Fibroblast of mammary gland (primary cell): ENCODE data around the gene DSCAM.

Experiments
- DNase-seq: peaks from one replicate; pipeline ENCODE4 v3.0.0-alpha.2; 2010; ENCODE audit warnings: low read depth
- H3K4me3 ChIP-seq: 2 replicates; pipeline ENCODE4 v1.5.1; 2011; ENCODE audit warnings: low read depth, mild to moderate bottlenecking, low read length, moderate library complexity; ENCODE audit not compliant: control insufficient read depth
- TF ChIP-seq, protein P1 (sequence below): conservative IDR thresholded peaks from 2 replicates; pipeline ENCODE4 v1.5.1; 2011; ENCODE audit warnings: low read depth, low read length, inconsistent platforms; ENCODE audit not compliant: control insufficient read depth, insufficient read depth

Gene DSCAM

DNA sequence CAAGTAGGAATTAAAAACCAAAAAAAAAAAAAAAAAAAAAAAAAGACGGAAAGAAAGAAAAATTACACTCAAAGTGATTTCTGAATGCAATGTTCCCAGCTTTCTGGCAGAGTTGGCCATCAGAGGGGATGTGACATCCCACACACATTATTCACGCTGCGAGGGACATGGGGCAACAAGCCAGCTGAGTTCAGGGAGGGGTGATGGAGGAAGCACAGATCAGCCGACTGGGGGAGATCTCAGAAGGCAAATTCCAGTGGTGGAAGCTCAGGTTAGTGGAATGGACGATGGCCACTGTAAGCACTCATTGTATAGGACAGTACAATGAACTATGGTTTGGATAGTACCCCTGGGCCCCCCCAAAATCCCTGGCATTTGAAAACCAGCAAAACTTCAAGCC lies 667.8 kb downstream of the DSCAM start:
- no peak for DNase-seq
- H3K4me3 ChIP-seq: no peak overlapping the region
- TF ChIP-seq, protein P1, sequence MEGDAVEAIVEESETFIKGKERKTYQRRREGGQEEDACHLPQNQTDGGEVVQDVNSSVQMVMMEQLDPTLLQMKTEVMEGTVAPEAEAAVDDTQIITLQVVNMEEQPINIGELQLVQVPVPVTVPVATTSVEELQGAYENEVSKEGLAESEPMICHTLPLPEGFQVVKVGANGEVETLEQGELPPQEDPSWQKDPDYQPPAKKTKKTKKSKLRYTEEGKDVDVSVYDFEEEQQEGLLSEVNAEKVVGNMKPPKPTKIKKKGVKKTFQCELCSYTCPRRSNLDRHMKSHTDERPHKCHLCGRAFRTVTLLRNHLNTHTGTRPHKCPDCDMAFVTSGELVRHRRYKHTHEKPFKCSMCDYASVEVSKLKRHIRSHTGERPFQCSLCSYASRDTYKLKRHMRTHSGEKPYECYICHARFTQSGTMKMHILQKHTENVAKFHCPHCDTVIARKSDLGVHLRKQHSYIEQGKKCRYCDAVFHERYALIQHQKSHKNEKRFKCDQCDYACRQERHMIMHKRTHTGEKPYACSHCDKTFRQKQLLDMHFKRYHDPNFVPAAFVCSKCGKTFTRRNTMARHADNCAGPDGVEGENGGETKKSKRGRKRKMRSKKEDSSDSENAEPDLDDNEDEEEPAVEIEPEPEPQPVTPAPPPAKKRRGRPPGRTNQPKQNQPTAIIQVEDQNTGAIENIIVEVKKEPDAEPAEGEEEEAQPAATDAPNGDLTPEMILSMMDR: no peak

DNA sequence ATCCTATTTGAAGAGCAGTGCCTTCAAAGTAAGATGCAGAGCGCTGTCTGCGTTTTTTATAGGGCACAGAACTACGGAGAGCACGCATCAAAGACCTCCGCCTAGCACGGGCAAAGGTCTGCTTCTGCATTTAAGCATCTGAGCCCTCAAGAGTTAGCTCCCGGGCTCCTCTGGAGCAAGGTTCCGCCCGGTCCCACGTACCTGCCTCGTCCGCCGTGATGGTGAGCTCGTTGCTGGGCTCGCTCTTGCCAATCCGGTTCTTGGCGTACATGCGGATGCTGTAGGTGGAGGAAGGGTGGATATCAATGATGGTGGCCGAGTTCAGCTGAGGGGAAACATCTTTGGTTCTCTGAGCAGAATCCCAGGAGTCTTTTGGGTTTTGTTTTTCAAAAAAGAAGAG lies 668.2 kb downstream of the DSCAM start:
- H3K4me3 ChIP-seq: no peak overlapping the region
- TF ChIP-seq, protein P1: no peak
- no peak for DNase-seq

DNA sequence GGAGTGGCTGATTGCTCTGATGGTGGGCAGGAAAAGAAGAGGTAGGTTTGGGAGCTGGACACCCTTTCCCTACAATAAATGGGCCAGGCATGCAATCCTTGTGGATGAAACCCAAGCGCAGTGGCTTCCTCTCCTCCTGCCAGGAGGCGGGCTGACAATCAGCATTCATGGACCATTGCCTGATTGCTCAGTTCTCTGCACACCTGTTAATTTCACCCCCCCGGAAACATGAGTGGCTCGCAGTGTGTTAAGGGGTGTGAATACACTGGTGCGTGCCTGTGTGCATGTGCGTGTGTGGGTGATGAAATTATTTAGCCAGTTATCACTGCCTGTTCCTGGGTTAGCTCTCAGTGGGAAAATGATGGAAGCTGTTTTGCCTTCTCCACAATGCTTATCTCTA lies 669.0 kb downstream of the DSCAM start:
- no peak overlapping the region for H3K4me3 ChIP-seq
- no peak for DNase-seq
- TF ChIP-seq, protein P1: no peak

DNA sequence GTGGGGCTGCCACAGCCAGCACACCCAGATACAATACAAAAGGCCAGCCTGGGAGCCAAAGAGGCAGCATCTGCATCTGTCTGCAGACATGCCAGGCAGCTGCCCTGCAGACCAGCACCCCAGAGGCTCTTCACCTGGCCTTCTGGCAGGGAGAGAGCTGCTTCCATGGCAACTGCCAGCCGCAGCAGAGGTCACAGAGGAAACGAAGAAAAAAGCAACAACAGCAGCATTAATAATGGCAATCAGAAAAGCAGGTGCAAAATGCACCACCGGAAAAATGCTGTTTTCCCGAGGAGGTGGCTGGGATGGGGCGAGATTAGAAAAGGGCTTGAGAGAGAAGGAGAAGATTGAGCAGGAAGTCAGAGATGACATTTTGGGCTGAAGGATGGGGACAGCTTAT lies 670.2 kb downstream of the DSCAM start:
- TF ChIP-seq, protein P1: no peak
- H3K4me3 ChIP-seq: no peak overlapping the region
- DNase-seq: no peak

DNA sequence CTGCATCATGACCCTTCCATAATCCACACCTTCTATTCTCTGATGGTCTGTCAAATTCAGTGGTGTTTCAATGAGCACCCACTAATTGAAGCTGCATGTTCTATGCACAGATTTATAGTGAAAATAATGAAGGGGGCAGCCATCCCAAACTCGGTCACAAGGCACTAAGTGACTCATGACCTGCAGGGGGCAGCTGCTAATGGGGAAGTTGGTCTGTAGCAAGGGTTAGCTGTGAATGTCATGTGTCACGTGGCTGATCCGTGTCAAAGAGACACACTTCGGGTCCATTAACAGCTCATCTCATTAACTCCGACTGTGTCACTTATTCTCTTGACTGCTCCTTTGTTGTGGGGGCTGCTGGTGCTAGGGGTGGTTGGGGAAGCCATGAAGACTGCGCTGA lies 673.1 kb downstream of the DSCAM start:
- no peak overlapping the region for H3K4me3 ChIP-seq
- DNase-seq: no peak
- TF ChIP-seq, protein P1: no peak

DNA sequence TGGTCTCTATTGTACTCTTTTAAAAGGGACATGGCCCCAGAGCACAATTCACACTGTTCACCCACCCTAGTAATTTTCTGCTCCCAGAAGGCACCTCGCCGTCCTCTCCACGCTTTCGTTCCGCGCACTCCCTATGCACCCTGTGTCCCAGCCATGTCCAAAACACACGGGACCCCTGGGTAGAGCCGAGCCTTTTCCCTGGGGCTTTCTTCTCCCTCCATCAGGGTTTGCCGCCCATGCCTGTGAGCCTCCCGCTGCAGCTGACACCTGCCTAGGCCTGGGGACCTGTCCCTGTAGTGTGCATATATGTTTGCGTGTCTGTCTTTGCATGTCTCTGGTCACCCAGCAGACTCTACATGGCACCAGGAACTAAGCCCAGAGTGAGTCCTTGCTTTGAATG lies 677.0 kb downstream of the DSCAM start:
- TF ChIP-seq, protein P1: no peak
- DNase-seq: no peak
- no peak overlapping the region for H3K4me3 ChIP-seq

DNA sequence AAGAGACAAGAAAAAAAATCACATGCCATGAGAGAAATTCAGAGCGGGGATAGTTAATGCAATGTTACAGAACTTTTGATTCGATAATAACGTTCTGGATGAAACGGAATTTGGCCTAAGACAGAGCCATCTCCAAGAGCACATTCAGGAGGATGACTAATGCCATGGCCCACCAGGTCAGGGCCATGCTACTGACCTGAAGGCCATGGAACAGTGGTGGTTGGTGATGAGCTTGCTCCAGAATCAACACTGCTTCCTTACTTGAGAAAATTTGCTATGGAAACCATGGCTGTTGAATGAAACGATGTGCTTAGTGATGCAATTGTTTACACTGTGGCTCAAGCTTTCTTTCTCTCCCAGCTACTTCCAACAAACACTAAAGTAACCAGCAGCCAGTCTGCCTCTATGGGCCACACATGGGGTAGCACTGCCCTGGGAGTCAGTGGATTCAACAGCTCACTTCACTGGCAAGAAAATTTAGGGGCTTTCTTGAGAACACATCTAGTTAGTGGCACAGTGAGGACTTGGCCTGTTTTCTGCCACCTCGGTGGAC lies 680.6 kb downstream of the DSCAM start:
- TF ChIP-seq, protein P1: no peak
- no peak for DNase-seq

More for the DNA sequence above, 680.6 kb downstream of the DSCAM start:
- H3K4me3 ChIP-seq: no peak overlapping the region
